ENCODE measurements around the gene CEP85L.

CEP85L gene

GRCh38 chr6:118565311-118565960 lies 86.0 kb downstream of the CEP85L start:
- no peaks in the 10 kb centered on the region; the same call in 1 of the 2 replicates for H3K36me3 ChIP-seq (ENCODE audit: control insufficient read depth, insufficient read depth, low read length)
- peak; percentile 63 for TF ChIP-seq CTCF (IDR thresholded peaks at IDR 0.05; ENCODE audit: insufficient read depth, low read length, poor library complexity, severe bottlenecking)
- no peaks in the 10 kb centered on the region for H3K27me3 ChIP-seq (replicated peaks; ENCODE audit: control insufficient read depth, insufficient read depth, low read length)
- DNase-seq (ENCODE audit: extremely low read depth, insufficient read length), result peak; percentile 59
- no peak overlapping the region for H3K4me3 ChIP-seq (replicated peaks; ENCODE audit: low read depth, low read length)

GRCh38 chr6:118562959-118563358 lies 88.4 kb downstream of the CEP85L start:
- Histone ChIP-seq H3K27me3 (replicated peaks; ENCODE audit: control insufficient read depth, insufficient read depth, low read length) (no peaks in the 10 kb centered on the region), H3K4me3 (replicated peaks; ENCODE audit: low read depth, low read length) (no peak overlapping the region), H3K36me3 (ENCODE audit: control insufficient read depth, insufficient read depth, low read length) (no peaks in the 10 kb centered on the region; the same call in 1 of the 2 replicates)
- TF ChIP-seq CTCF (IDR thresholded peaks at IDR 0.05; ENCODE audit: insufficient read depth, low read length, poor library complexity, severe bottlenecking), result no peak
- no peak for DNase-seq (ENCODE audit: extremely low read depth, insufficient read length)

- no peak for DNase-seq (ENCODE audit: extremely low read depth, insufficient read length)
- no peaks in the 10 kb centered on the region for H3K27me3 ChIP-seq (replicated peaks; ENCODE audit: control insufficient read depth, insufficient read depth, low read length)
- no peak for TF ChIP-seq CTCF (IDR thresholded peaks at IDR 0.05; ENCODE audit: insufficient read depth, low read length, poor library complexity, severe bottlenecking)
These were observed 89.1 kb downstream of the CEP85L start for GRCh38 chr6:118562248-118562647.

GRCh38 chr6:118559659-118560058 lies 91.7 kb downstream of the CEP85L start:
- H3K27me3 ChIP-seq (replicated peaks; ENCODE audit: control insufficient read depth, insufficient read depth, low read length), result no peaks in the 10 kb centered on the region
- DNase-seq (ENCODE audit: extremely low read depth, insufficient read length), result no peak
- TF ChIP-seq CTCF (IDR thresholded peaks at IDR 0.05; ENCODE audit: insufficient read depth, low read length, poor library complexity, severe bottlenecking), result no peak
- H3K4me3 ChIP-seq (replicated peaks; ENCODE audit: low read depth, low read length), result no peak overlapping the region
- no peaks in the 10 kb centered on the region for H3K36me3 ChIP-seq (ENCODE audit: control insufficient read depth, insufficient read depth, low read length)

More at GRCh38 chr6:118562248-118562647, 89.1 kb downstream of the CEP85L start:
- Histone ChIP-seq H3K4me3 (replicated peaks; ENCODE audit: low read depth, low read length) (no peak overlapping the region), H3K36me3 (ENCODE audit: control insufficient read depth, insufficient read depth, low read length) (no peaks in the 10 kb centered on the region; the same call in 1 of the 2 replicates)

GRCh38 chr6:118558464-118559217 lies 92.8 kb downstream of the CEP85L start:
- Histone ChIP-seq H3K36me3 (ENCODE audit: control insufficient read depth, insufficient read depth, low read length) (no peaks in the 10 kb centered on the region), H3K4me3 (replicated peaks; ENCODE audit: low read depth, low read length) (no peak overlapping the region), H3K27me3 (replicated peaks; ENCODE audit: control insufficient read depth, insufficient read depth, low read length) (no peaks in the 10 kb centered on the region)
- no peak for TF ChIP-seq CTCF (IDR thresholded peaks at IDR 0.05; ENCODE audit: insufficient read depth, low read length, poor library complexity, severe bottlenecking)
- no peak for DNase-seq (ENCODE audit: extremely low read depth, insufficient read length)
